OCI-LY3 (cell line): Measurements from ENCODE around the gene OVOL3.

Experiments used
- H2AFZ ChIP-seq: fragments of 200-600, 300-600 bp; shearing (Covaris generic); 2 replicates; pipeline ENCODE4 v1.6.0; 2014; ENCODE audit warnings: antibody characterized with exemption, low read depth, low read length
- H3K27ac ChIP-seq: fragments of 200-600, 300-600 bp; sonication (generic); 2 replicates; pipeline ENCODE4 v1.5.1; 2014; ENCODE audit warnings: mild to moderate bottlenecking, low read length, moderate library complexity, mixed read lengths
- H3K27me3 ChIP-seq: fragments of 200-600, 300-600 bp; sonication (generic); 2 replicates; pipeline ENCODE4 v1.6.1; 2014; ENCODE audit warnings: low read depth, low read length, mixed read lengths
- H3K36me3 ChIP-seq: fragments of 200-600, 300-600 bp; sonication (generic); replicated peaks from 2 replicates; pipeline ENCODE3; 2014; ENCODE audit warnings: low read depth, low read length, mixed read lengths
- H3K4me1 ChIP-seq: fragments of 300-600, 200-600 bp; sonication (generic); 2 replicates; pipeline ENCODE4 v1.6.1; 2014; ENCODE audit warnings: low read length, mixed read lengths
- H3K4me2 ChIP-seq: fragments of 200-600, 300-600 bp; sonication (generic); 2 replicates; pipeline ENCODE4 v1.6.1; 2014; ENCODE audit warnings: low read length, mixed read lengths
- H3K4me3 ChIP-seq: fragments of 300-600, 200-600 bp; sonication (generic); 2 replicates; pipeline ENCODE4 v1.5.1; 2014; ENCODE audit warnings: antibody characterized with exemption, mild to moderate bottlenecking, low read length, moderate library complexity
- H3K79me2 ChIP-seq: fragments of 300-600, 200-600 bp; shearing (Covaris generic); 2 replicates; pipeline ENCODE4 v1.6.1; 2014; ENCODE audit warnings: mild to moderate bottlenecking, low read length, mixed read lengths
- H3K9ac ChIP-seq: fragments of 300-600, 200-600 bp; shearing (Covaris generic); 2 replicates; pipeline ENCODE4 v1.6.0; 2014; ENCODE audit warnings: mild to moderate bottlenecking, low read length, moderate library complexity
- H3K9me3 ChIP-seq: fragments of 200-600, 300-600 bp; shearing (Covaris generic); 2 replicates; pipeline ENCODE4 v1.6.1; 2014; ENCODE audit warnings: low read length, mixed read lengths; ENCODE audit not compliant: insufficient read depth
- H4K20me1 ChIP-seq: fragments of 200-600, 300-600 bp; sonication (generic); 2 replicates; pipeline ENCODE4 v1.6.1; 2016; ENCODE audit warnings: low read length, mixed read lengths; ENCODE audit not compliant: insufficient read depth
- CTCF ChIP-seq: fragments of 200-600, 300-600 bp; sonication (generic); IDR thresholded peaks from 2 replicates; pipeline ENCODE4 v1.5.1; 2014; ENCODE audit warnings: antibody characterized with exemption, low read length, low read depth
- EZH2phosphoT487 ChIP-seq: fragments of 200-600 bp; shearing (Covaris generic); IDR thresholded peaks from 2 replicates; pipeline ENCODE4 v1.6.1; 2018; ENCODE audit warnings: antibody characterized with exemption, mixed run types, low read depth

Gene OVOL3

GRCh38 chr19:36136964-36137686 is 26.2 kb downstream of the OVOL3 start:
- Histone ChIP-seq H3K4me3 (peak overlapping the region; percentile 69), H2AFZ (peak overlapping the region; percentile 79), H4K20me1 (peaks cover 10% of the 10 kb centered on the region), H3K4me1 (peaks cover 26% of the 10 kb centered on the region), H3K27me3 (no peaks in the 10 kb centered on the region), H3K79me2 (peaks cover 19% of the 10 kb centered on the region), H3K27ac (peak overlapping the region; percentile 40), H3K9ac (peak overlapping the region; percentile 54), H3K9me3 (no peaks in the 10 kb centered on the region), H3K36me3 (peaks cover 4% of the 10 kb centered on the region), H3K4me2 (peak overlapping the region; percentile 78)
- TF ChIP-seq CTCF (no peak), EZH2phosphoT487 (no peak)

- TF ChIP-seq CTCF (no peak), EZH2phosphoT487 (no peak)
- Histone ChIP-seq H3K27ac (peak overlapping the region; percentile 71), H3K4me3 (peak overlapping the region; percentile 94), H4K20me1 (peaks cover 10% of the 10 kb centered on the region), H2AFZ (peak overlapping the region; percentile 64; the same call in 1 of the 2 replicates), H3K4me2 (peak overlapping the region; percentile 75), H3K27me3 (no peaks in the 10 kb centered on the region), H3K4me1 (peaks cover 22% of the 10 kb centered on the region), H3K36me3 (peaks cover 15% of the 10 kb centered on the region), H3K9me3 (no peaks in the 10 kb centered on the region), H3K79me2 (peaks cover 19% of the 10 kb centered on the region), H3K9ac (peak overlapping the region; percentile 98)
Observed at GRCh38 chr19:36139120-36139472, 28.2 kb downstream of the OVOL3 start.

GRCh38 chr19:36139473-36140303 is 28.7 kb downstream of the OVOL3 start, which contains the start of gene CAPNS1:
CAPNS1 (plus strand) TSS chr19:36140066; CDS start chr19:36141012, 946 bp downstream.
- no peak for TF ChIP-seq EZH2phosphoT487
- TF ChIP-seq CTCF, result peak; percentile 17; the same call in 1 of the 2 replicates
- Histone ChIP-seq H2AFZ (peak within 1 kb of the TSS; percentile 64; the same call in 1 of the 2 replicates), H3K79me2 (peaks cover 19% of the 10 kb centered on the region), H3K27ac (peak within 1 kb of the TSS; percentile 88), H3K9me3 (no peaks in the 10 kb centered on the region), H3K27me3 (no peaks in the 10 kb centered on the region), H3K4me1 (peaks cover 22% of the 10 kb centered on the region), H3K36me3 (peaks cover 20% of the 10 kb centered on the region), H3K4me3 (peak within 1 kb of the TSS; percentile 94), H4K20me1 (peaks cover 10% of the 10 kb centered on the region), H3K4me2 (peak within 1 kb of the TSS; percentile 75), H3K9ac (peak within 1 kb of the TSS; percentile 98)
